Neuronal stem cell (in vitro differentiated cells): ENCODE data around the gene PHACTR3.
A peak's percentile ranks its signal among the peaks of the same experiment; 100 is the strongest.

Experiments
- DNase-seq: peaks from one replicate; pipeline ENCODE4 v3.0.0-alpha.2; 2013; ENCODE audit warnings: low spot score
- H2AFZ ChIP-seq: one replicate; pipeline ENCODE4 v1.6.1; 2013; ENCODE audit warnings: mild to moderate bottlenecking, low read length, inconsistent platforms
- H2AK5ac ChIP-seq: 2 replicates; pipeline ENCODE4 v1.6.1; 2013; ENCODE audit warnings: low read depth, mild to moderate bottlenecking, inconsistent platforms, low read length, moderate library complexity, mixed read lengths
- H2BK120ac ChIP-seq: 2 replicates; pipeline ENCODE4 v1.6.1; 2013; ENCODE audit warnings: low read depth, mild to moderate bottlenecking, inconsistent platforms, low read length, moderate library complexity, mixed read lengths
- H2BK12ac ChIP-seq: one replicate; pipeline ENCODE4 v1.6.1; 2013; ENCODE audit warnings: low read length, inconsistent platforms
- H2BK15ac ChIP-seq: 2 replicates; pipeline ENCODE4 v1.6.1; 2013; ENCODE audit warnings: mild to moderate bottlenecking, low read length, inconsistent platforms, mixed read lengths
- H2BK5ac ChIP-seq: one replicate; pipeline ENCODE4 v1.6.1; 2013; ENCODE audit warnings: inconsistent platforms, mild to moderate bottlenecking, low read length, moderate library complexity
- H3K14ac ChIP-seq: one replicate; pipeline ENCODE4 v1.6.1; 2013; ENCODE audit warnings: low read length, inconsistent platforms
- H3K18ac ChIP-seq: 2 replicates; pipeline ENCODE4 v1.6.1; 2013; ENCODE audit warnings: low read length, inconsistent platforms
- H3K23ac ChIP-seq: 2 replicates; pipeline ENCODE4 v1.6.1; 2013; ENCODE audit warnings: low read depth, mild to moderate bottlenecking, mixed read lengths, low read length, inconsistent platforms; ENCODE audit not compliant: poor library complexity
- H3K27ac ChIP-seq: replicated peaks from 3 replicates; pipeline ENCODE4 v1.5.1; 2013; ENCODE audit warnings: low read length, inconsistent platforms
- H3K27me3 ChIP-seq, 3 experiments: 2 replicates each; pipeline ENCODE4 v1.6.1; 2013; ENCODE audit warnings: low read length in 3 of 3, mild to moderate bottlenecking in 2 of 3, inconsistent platforms in 1 of 3, low read depth in 1 of 3, mixed read lengths in 1 of 3, moderate library complexity in 1 of 3; ENCODE audit not compliant: control insufficient read depth in 3 of 3, insufficient read depth in 3 of 3
- H3K36me3 ChIP-seq, 2 donors: replicated peaks in 1 of 2; 2 replicates each; pipeline ENCODE4 v1.6.1; 2013; ENCODE audit warnings: low read length in 2 of 2; ENCODE audit not compliant: control insufficient read depth in 2 of 2, insufficient read depth in 2 of 2
- H3K4ac ChIP-seq: 2 replicates; pipeline ENCODE4 v1.6.1; 2013; ENCODE audit warnings: inconsistent platforms, mild to moderate bottlenecking, low read length, moderate library complexity
- H3K4me1 ChIP-seq, 2 donors: 1 replicate in 1 of 2; 2 replicates in 1 of 2; pipeline ENCODE4 v1.6.1; 2013; ENCODE audit warnings: low read length in 2 of 2, low read depth in 1 of 2; ENCODE audit not compliant: control insufficient read depth in 2 of 2, insufficient read depth in 1 of 2
- H3K4me2 ChIP-seq: one replicate; pipeline ENCODE4 v1.6.1; 2013; ENCODE audit warnings: mild to moderate bottlenecking, low read length, inconsistent platforms; ENCODE audit not compliant: insufficient read depth, poor library complexity, severe bottlenecking
- H3K4me3 ChIP-seq, 2 donors: 2 replicates each; pipeline ENCODE4 v1.5.1; 2013; ENCODE audit warnings: low read length in 2 of 2, mild to moderate bottlenecking in 2 of 2, inconsistent platforms in 1 of 2, moderate library complexity in 1 of 2
- H3K79me1 ChIP-seq: one replicate; pipeline ENCODE4 v1.6.1; 2013; ENCODE audit warnings: low read depth, mild to moderate bottlenecking, inconsistent platforms, low read length, moderate library complexity
- H3K9ac ChIP-seq: one replicate; pipeline ENCODE4 v1.6.1; 2013; ENCODE audit warnings: mild to moderate bottlenecking, low read depth, low read length, inconsistent platforms; ENCODE audit not compliant: poor library complexity
- H3K9me3 ChIP-seq, 2 donors: replicated peaks in 1 of 2; 2 replicates each; pipeline versions ENCODE3 to v1.6.1; 2013; ENCODE audit warnings: low read length in 2 of 2, mild to moderate bottlenecking in 2 of 2, inconsistent platforms in 1 of 2, low read depth in 1 of 2, mixed read lengths in 1 of 2, moderate library complexity in 1 of 2; ENCODE audit not compliant: control insufficient read depth in 2 of 2, insufficient read depth in 1 of 2
- H4K8ac ChIP-seq: one replicate; pipeline ENCODE4 v1.6.1; 2013; ENCODE audit warnings: low read depth, mild to moderate bottlenecking, inconsistent platforms, low read length, moderate library complexity
- H4K91ac ChIP-seq: one replicate; pipeline ENCODE4 v1.6.1; 2013; ENCODE audit warnings: low read length, low read depth, mild to moderate bottlenecking, inconsistent platforms; ENCODE audit not compliant: poor library complexity
- WGBS, 2 donors: extraction: QIAGEN DNeasy Blood & Tissue Kit; methylation state at CpG; one replicate each; pipeline ENCODE4 v1.1.7; 2013; ENCODE audit warnings: missing lambda C conversion rate in 2 of 2, mixed read lengths in 1 of 2; ENCODE audit not compliant: insufficient read length in 2 of 2, insufficient replicate concordance in 1 of 2; ENCODE audit errors: extremely low coverage in 2 of 2; 5-methylcytosine and 5-hydroxymethylcytosine counted together

The PHACTR3 gene

DNA sequence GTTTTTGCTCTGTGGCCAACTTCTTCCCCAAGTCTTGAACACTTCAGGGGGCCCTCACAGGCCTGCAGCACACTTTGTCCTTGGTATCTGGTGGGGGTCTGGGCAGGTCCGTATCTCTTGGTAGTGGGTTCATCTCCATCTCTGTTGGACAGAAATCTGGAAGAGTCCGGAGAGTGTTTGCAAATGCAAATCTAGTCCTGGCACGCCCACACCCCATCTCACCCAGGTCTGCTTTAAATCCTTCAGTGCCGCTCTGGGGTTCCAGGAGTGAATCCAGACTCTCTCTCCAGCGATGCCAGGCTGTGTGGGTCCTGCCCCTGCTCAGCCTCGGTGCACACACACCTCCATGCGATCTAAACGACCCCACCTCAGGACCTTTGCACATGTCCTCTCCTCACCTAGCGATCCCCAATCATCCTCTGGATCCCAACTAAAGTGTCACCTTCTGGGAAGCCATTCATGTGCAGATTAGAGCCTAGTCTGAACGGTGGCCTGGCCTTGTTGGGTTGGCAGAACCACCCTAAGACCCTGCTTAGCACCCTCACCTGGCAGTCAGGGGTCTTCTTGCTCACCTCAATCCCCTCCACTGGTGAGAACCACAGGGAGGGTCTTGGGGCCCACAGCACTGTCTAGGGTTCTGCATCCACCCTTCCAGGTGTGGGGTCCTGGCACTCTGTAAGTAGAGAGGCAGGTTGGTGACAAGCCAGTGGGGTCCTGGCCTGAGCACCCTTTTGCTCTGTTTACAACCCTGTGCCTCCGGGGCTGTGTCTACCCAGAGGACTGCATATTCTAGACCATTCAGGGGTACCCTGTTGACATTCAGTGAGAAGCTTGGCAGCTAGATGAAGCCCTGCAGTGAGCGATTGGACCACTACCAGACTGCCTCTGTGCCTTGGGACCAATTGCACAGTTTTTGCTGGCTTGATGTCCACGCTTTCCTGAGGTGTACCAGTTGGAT lies 228.3 kb downstream of the PHACTR3 start:
- Histone ChIP-seq H3K4me3 (no peak overlapping the region), H3K27me3 (peaks cover 0 to 44% (median 1%) of the 10 kb centered on the region in 3 experiments), H3K27ac (no peak overlapping the region), H3K14ac (peak overlapping the region; percentile 49), H3K4me2 (no peak overlapping the region), H2BK5ac (no peak overlapping the region), H2BK12ac (no peak overlapping the region), H3K9ac (no peak overlapping the region), H3K9me3 (no peaks in the 10 kb centered on the region), H3K23ac (no peak overlapping the region), H3K36me3 (no peaks in the 10 kb centered on the region), H3K79me1 (no peaks in the 10 kb centered on the region), H4K91ac (no peak overlapping the region), H2BK15ac (no peak overlapping the region), H3K18ac (peak overlapping the region; percentile 6), H2BK120ac (no peak overlapping the region), H2AFZ (no peak overlapping the region), H4K8ac (no peak overlapping the region), H3K4me1 (peaks cover 0 to 13% of the 10 kb centered on the region in 2 donors), H2AK5ac (peak overlapping the region; percentile 54), H3K4ac (no peak overlapping the region)
- WGBS, 2 donors: no CpG with 5 or more reads among the region's 13 CpGs
- no peak for DNase-seq

DNA sequence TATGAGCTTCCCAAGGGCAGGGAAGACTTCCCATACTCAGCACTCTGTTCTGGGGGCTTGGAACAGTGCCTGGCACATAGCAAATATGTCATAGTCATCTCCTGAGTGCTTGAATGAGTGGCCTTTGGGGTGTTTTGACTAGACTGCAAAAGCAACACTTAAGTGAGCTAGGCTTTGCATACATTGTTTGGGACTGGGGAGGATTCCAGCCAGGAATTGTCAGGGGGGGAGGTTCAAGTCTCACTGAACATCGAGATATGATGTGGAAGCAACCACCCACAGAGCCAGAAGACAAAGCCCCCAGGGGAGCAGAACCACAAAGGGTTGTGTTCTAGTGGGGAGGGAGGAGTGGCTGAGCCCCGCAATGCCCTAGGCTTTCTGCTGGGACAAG lies 230.7 kb downstream of the PHACTR3 start:
- H4K8ac ChIP-seq: no peak overlapping the region
- H2BK12ac ChIP-seq: no peak overlapping the region
- H3K4ac ChIP-seq: no peak overlapping the region
- H3K23ac ChIP-seq: no peak overlapping the region
- DNase-seq: no peak
- H4K91ac ChIP-seq: no peak overlapping the region
- H2AK5ac ChIP-seq: no peak overlapping the region
- H3K27me3 ChIP-seq: peaks cover 0 to 46% (median 2%) of the 10 kb centered on the region in 3 experiments
- H3K4me1 ChIP-seq: peaks cover 0 to 13% of the 10 kb centered on the region in 2 donors
- no peak overlapping the region for H3K14ac ChIP-seq
- WGBS, 2 donors: no CpG with 5 or more reads among the region's 2 CpGs
- H2BK5ac ChIP-seq: no peak overlapping the region
- no peak overlapping the region for H2AFZ ChIP-seq
- no peak overlapping the region for H3K4me2 ChIP-seq
- no peak overlapping the region for H3K4me3 ChIP-seq
- no peaks in the 10 kb centered on the region for H3K9me3 ChIP-seq
- no peaks in the 10 kb centered on the region for H3K36me3 ChIP-seq
- no peaks in the 10 kb centered on the region for H3K79me1 ChIP-seq
- H3K27ac ChIP-seq: no peak overlapping the region
- no peak overlapping the region for H2BK15ac ChIP-seq
- no peak overlapping the region for H3K9ac ChIP-seq
- no peak overlapping the region for H3K18ac ChIP-seq
- H2BK120ac ChIP-seq: no peak overlapping the region

DNA sequence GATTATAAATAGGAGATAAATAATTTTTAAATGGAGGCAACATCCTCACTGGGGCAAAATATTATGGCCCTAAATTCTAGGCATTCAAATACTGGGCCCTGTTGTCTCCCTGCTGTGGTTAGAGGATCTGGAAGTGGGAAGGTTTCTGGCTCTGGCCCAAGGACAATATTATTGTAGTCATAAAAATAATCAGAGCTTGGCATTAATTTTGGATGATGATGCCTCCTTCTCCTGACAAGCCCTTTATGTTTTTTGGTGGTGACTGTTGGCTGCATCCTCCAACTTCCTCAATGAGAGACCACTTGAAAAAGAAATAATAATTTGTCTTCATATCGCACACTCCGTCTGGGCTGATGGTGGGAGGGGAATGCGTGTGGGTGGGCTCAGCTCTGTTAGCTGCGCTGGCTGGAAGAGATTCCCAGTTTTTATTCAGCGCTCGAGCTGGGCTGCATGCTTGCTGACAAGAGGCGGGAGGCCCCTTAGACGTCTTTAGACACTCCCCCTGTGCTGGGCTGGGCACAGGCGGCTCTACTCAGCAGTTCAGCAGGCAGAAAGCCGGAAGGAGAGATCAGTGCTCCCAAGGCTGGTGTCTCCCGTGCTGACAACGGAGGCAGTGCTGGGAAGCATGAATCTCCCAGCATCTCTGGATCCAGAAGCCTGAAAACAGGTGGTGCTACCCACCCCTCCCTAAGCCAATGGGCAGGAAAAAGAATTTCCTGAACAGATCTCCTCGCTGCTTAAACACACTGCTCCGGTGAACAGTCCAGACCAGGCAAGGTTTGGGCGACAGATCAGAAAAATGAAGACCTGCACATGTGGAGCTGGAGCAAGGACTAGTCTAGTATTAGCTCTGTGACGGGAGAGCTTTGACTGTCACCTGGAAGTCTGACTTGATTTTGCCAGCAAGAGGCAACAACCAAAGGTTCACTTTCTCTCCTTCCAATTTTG lies 231.4 kb downstream of the PHACTR3 start:
- Histone ChIP-seq H3K18ac (no peak overlapping the region), H2BK5ac (no peak overlapping the region), H3K4me2 (peak overlapping the region; percentile 30), H2AFZ (peak overlapping the region; percentile 85), H3K9ac (no peak overlapping the region), H2BK120ac (no peak overlapping the region), H2BK15ac (no peak overlapping the region), H3K14ac (no peak overlapping the region), H4K8ac (no peak overlapping the region), H4K91ac (no peak overlapping the region), H2BK12ac (no peak overlapping the region), H3K4me3 (no peak overlapping the region), H3K9me3 (no peaks in the 10 kb centered on the region), H3K4me1 (peaks cover 0 to 13% of the 10 kb centered on the region in 2 donors), H3K23ac (no peak overlapping the region), H3K27me3 (peaks cover 0 to 47% (median 2%) of the 10 kb centered on the region in 3 experiments), H3K27ac (no peak overlapping the region), H3K79me1 (no peaks in the 10 kb centered on the region), H3K36me3 (no peaks in the 10 kb centered on the region), H2AK5ac (no peak overlapping the region), H3K4ac (no peak overlapping the region)
- DNase-seq: peak; percentile 49
- WGBS, 2 donors: no CpG with 5 or more reads among the region's 16 CpGs
